Lower lobe of right lung (tissue), 2 donors: ENCODE results near the gene ZNF845. TPM values are rescaled to one million over a fixed set of nuclear protein-coding genes. Genes with fewer than 3 reads are reported as not detected.

Source experiments
- ATAC-seq, 2 donors: fragments of 200-7000 bp; cut with Tn5 transposase; one replicate each; pipeline ENCODE4 v1.9.1; 2020 to 2022; ENCODE audit warnings: mild to moderate bottlenecking in 2 of 2, moderate library complexity in 2 of 2
- DNase-seq: peaks from one replicate; pipeline ENCODE4 v3.0.0-alpha.2; 2020
- H3K27ac ChIP-seq: fragments of 200-600 bp; one replicate; pipeline ENCODE4 v1.8.0; 2022
- H3K27me3 ChIP-seq: fragments of 200-600 bp; one replicate; pipeline ENCODE4 v1.8.0; 2022; ENCODE audit warnings: low read depth
- H3K36me3 ChIP-seq: fragments of 200-600 bp; one replicate; pipeline ENCODE4 v1.8.0; 2022; ENCODE audit warnings: mild to moderate bottlenecking
- H3K4me1 ChIP-seq: fragments of 200-600 bp; one replicate; pipeline ENCODE4 v1.8.0; 2022
- H3K4me3 ChIP-seq: fragments of 200-600 bp; one replicate; pipeline ENCODE4 v1.8.0; 2022; ENCODE audit warnings: mild to moderate bottlenecking
- H3K9me3 ChIP-seq: fragments of 200-600 bp; one replicate; pipeline ENCODE4 v1.8.0; 2022
- intact Hi-C: fragments of 100-400 bp; cut with DNase I; formaldehyde crosslinking; loops from one replicate; pipeline ENCODE4 v1.11.0; 2022
- total RNA-seq: library from RNA; stranded (reverse); fragmentation: NEBNext Ultra II Directional; extraction: Animal tissue kit (Norgen Biotek cat#: 25700); gene quantifications from one replicate; pipeline ENCODE4 v1.2.1, GENCODE V29; 2021
- TF ChIP-seq, protein P1 (sequence below): fragments of 200-600 bp; IDR thresholded peaks from one replicate; pipeline ENCODE4 v1.8.0; 2022; ENCODE audit warnings: antibody characterized with exemption, mild to moderate bottlenecking
- donor health status: DM: no; HTN: yes; CAD: no; lungs with severe emphysema.

Gene ZNF845
- total RNA-seq, 1 donor from 2014 or later, result 8.4 TPM

DNA sequence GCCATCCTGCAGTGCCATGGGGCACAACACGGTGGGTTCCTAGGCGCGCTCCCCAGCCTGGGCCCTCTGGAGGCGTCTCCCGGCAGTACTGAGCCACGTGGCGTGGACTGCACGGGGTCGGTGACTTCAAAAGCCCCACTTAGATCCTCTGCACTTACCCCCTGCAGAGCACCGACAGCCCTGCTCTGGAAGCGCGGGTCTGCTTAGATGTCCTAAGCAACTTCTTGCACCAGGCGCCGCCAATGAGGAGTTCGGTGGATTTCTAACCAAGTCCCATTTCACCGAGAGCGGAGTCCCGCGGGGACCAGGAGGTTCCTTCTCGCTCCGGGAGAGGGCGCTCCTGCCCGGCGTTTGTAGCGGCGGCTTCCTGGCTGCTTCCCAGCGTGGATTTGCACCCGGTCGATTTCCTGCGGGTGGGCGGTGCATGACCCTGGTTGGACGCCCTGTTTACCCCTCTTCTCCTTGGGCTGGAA is 25.2 kb upstream of the ZNF845 start:
- peak; percentile 27 to 64 for ATAC-seq
- peaks cover 37% of the 10 kb centered on the region for H3K27me3 ChIP-seq

DNA sequence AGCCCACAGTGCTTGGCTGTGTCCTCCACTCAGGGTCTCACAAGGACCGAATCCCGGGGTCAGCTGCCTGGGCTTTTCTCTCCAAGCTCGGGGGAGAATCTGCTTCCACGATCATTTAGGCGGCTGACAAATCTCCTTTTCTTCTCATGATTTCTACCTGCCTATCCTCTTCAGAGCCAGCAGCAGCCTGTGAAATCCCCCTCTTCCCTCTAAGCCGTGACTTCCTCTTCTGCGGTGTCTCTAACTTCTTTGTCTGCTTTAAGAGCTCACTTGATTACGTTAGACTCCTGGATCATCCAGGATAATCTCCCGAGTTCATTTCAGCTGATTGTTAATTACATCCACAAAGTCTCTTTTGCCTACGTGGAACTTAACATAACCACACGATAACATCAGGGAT is 22.5 kb upstream of the ZNF845 start:
- no peaks in the 10 kb centered on the region for H3K36me3 ChIP-seq
- H3K4me3 ChIP-seq, result no peak overlapping the region
- H3K9me3 ChIP-seq, result no peaks in the 10 kb centered on the region
- no peaks in the 10 kb centered on the region for H3K4me1 ChIP-seq
- intact Hi-C loops, result no loop called here
- peaks cover 30% of the 10 kb centered on the region for H3K27me3 ChIP-seq
- DNase-seq (no peak), ATAC-seq (no peak)
- H3K27ac ChIP-seq, result no peak overlapping the region
- TF ChIP-seq, protein P1, sequence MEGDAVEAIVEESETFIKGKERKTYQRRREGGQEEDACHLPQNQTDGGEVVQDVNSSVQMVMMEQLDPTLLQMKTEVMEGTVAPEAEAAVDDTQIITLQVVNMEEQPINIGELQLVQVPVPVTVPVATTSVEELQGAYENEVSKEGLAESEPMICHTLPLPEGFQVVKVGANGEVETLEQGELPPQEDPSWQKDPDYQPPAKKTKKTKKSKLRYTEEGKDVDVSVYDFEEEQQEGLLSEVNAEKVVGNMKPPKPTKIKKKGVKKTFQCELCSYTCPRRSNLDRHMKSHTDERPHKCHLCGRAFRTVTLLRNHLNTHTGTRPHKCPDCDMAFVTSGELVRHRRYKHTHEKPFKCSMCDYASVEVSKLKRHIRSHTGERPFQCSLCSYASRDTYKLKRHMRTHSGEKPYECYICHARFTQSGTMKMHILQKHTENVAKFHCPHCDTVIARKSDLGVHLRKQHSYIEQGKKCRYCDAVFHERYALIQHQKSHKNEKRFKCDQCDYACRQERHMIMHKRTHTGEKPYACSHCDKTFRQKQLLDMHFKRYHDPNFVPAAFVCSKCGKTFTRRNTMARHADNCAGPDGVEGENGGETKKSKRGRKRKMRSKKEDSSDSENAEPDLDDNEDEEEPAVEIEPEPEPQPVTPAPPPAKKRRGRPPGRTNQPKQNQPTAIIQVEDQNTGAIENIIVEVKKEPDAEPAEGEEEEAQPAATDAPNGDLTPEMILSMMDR, result no peak

More for the DNA sequence above, 25.2 kb upstream of the ZNF845 start:
- DNase-seq, result no peak
- Histone ChIP-seq H3K9me3 (no peaks in the 10 kb centered on the region), H3K27ac (no peak overlapping the region), H3K4me1 (no peaks in the 10 kb centered on the region), H3K4me3 (no peak overlapping the region), H3K36me3 (no peaks in the 10 kb centered on the region)
- TF ChIP-seq, protein P1, result peak; percentile 61
- intact Hi-C loops, result no loop called here

DNA sequence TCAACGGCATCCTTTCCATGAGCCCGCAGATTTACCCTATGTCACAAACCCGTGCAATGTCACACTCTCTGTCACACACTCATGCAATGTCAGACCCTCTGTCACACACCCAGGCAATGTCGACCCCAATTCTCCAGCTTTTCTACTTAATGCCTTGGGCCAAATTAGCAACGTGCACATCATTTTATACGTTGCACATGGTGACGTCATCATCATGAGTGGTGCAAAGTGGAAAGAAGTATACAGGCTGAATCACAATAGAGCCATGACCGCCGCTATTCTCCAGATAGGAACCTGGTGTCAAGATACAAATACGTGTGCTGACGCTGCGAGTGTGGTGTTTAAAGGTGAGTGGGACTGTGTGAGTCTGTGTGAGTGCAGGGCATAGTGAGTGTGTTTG is 21.7 kb upstream of the ZNF845 start:
- TF ChIP-seq, protein P1, result no peak
- Histone ChIP-seq H3K9me3 (no peaks in the 10 kb centered on the region), H3K4me3 (no peak overlapping the region), H3K27ac (no peak overlapping the region), H3K27me3 (peaks cover 28% of the 10 kb centered on the region), H3K4me1 (no peaks in the 10 kb centered on the region), H3K36me3 (no peaks in the 10 kb centered on the region)
- DNase-seq, result no peak
- intact Hi-C loops, result no loop called here
- ATAC-seq, result no peak

DNA sequence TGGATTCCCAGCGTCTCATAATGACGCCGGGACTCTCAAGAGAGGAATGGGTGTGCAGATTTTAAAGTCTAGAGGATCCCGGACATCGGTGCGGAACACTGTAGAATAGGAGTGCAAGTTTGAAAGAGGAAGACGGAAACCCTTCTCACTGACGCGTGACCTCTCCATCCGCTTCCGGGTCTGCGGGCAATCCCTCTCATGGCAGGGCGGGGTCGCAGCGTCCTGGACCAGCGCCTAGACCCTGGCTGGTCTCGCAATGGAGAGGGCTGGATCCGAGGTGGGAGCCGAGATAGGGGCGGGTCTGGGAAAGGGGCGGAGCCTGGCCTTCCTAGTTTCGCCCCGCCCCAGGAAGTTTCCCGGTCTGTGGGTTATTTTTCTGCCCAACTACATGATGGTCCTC is 4.6 kb upstream of the ZNF845 start:
- peak in 1 of 2 donors; percentile 6 for ATAC-seq
- TF ChIP-seq, protein P1, result no peak
- DNase-seq, result peak; percentile 59
- Histone ChIP-seq H3K4me3 (peak overlapping the region; percentile 9), H3K4me1 (peaks cover 7% of the 10 kb centered on the region), H3K36me3 (no peaks in the 10 kb centered on the region), H3K9me3 (no peaks in the 10 kb centered on the region), H3K27me3 (peaks cover 12% of the 10 kb centered on the region), H3K27ac (no peak overlapping the region)
- intact Hi-C loops, result no loop called here

DNA sequence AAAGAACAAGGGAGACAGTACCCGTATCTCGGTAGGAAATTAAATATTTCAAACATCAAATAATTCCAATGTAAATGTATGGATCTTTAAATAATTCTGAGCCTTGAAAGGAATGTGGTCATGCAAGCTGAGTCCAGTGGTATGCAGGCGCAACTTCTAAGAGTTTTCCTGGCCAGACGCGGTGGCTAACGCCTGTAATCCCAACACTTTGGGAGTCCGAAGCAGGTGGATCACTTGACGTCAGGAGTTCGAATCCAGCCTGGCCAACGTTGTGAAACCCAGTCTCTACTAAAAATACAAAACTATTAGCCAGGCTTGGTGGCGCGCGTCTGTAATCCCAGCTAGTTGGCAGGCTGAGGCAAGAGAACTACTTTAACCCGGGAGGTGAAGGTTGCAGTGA is 1.1 kb upstream of the ZNF845 start:
- H3K27ac ChIP-seq, result no peak overlapping the region
- intact Hi-C loops, result no loop called here
- TF ChIP-seq, protein P1, result no peak
- H3K27me3 ChIP-seq, result peaks cover 3% of the 10 kb centered on the region
- no peaks in the 10 kb centered on the region for H3K36me3 ChIP-seq
- DNase-seq, result no peak
- ATAC-seq, result no peak
- no peaks in the 10 kb centered on the region for H3K9me3 ChIP-seq
- peak overlapping the region; percentile 81 for H3K4me3 ChIP-seq
- peaks cover 12% of the 10 kb centered on the region for H3K4me1 ChIP-seq
